Ovary (tissue), 3 donors: ENCODE data around the gene OR4D1.

Source experiments
- POLR2A ChIP-seq: fragments of 450-650 bp; IDR thresholded peaks from one replicate; pipeline ENCODE4 v1.6.1; 2017; ENCODE audit warnings: antibody characterized with exemption, mild to moderate bottlenecking, moderate library complexity
- TF ChIP-seq, protein P1 (sequence below), 3 donors: fragments of 450-650 bp in 2 of 3; fragments of 200-600 bp in 1 of 3; IDR thresholded peaks; one replicate each; pipeline versions ENCODE4 v1.5.1 to v1.8.0; 2016 to 2022; ENCODE audit warnings: antibody characterized with exemption in 3 of 3, mild to moderate bottlenecking in 1 of 3
- donor health status: DM: no; HTN: no; CAD: no.

DNA sequence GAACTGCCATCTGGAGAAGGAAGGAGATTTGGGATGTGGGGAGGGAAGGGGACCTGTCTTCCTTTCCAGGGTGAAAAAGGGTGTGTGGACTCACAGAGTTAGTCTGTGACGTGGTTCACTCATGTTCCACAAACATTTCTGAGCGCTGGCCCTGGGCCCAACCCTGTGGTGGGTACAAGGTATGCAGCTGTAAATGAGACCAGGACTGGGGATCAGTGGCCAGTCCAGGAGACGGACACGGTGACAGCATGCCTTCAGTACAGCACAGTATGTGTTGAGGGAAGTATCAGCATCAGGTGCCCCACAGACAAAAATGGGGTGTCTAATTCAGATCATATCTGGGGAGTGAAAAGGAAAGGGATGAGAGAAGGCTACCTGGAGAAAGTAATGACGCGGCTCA, 38.9 kb downstream of the OR4D1 start:
- TF ChIP-seq, protein P1, sequence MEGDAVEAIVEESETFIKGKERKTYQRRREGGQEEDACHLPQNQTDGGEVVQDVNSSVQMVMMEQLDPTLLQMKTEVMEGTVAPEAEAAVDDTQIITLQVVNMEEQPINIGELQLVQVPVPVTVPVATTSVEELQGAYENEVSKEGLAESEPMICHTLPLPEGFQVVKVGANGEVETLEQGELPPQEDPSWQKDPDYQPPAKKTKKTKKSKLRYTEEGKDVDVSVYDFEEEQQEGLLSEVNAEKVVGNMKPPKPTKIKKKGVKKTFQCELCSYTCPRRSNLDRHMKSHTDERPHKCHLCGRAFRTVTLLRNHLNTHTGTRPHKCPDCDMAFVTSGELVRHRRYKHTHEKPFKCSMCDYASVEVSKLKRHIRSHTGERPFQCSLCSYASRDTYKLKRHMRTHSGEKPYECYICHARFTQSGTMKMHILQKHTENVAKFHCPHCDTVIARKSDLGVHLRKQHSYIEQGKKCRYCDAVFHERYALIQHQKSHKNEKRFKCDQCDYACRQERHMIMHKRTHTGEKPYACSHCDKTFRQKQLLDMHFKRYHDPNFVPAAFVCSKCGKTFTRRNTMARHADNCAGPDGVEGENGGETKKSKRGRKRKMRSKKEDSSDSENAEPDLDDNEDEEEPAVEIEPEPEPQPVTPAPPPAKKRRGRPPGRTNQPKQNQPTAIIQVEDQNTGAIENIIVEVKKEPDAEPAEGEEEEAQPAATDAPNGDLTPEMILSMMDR (IDR thresholded peaks at IDR 0.05) = no peak
- TF ChIP-seq POLR2A = no peak
